ENCODE data around the gene CYTH2.

- TF ChIP-seq CTCF (IDR thresholded peaks at IDR 0.05) (no peak), POLR2A (IDR thresholded peaks at IDR 0.05; ENCODE audit: low read depth) (no peak)
Measured at GRCh38 chr19:48479686-48480085, 10.5 kb downstream of the CYTH2 start.
